Embryonic facial prominence (tissue), 1 donor: ENCODE measurements around the gene EMILIN2.

Experiments
- DNase-seq: peaks from one replicate; pipeline ENCODE4 v3.0.0-alpha.2; 2016; ENCODE audit errors: extremely low spot score

EMILIN2 gene

GRCh38 chr18:2878656-2879330 lies 32.0 kb downstream of the EMILIN2 start:
- no peak for DNase-seq

- DNase-seq = no peak
These were observed 33.1 kb downstream of the EMILIN2 start for GRCh38 chr18:2879889-2880288.

GRCh38 chr18:2880473-2880872 lies 33.7 kb downstream of the EMILIN2 start:
- no peak for DNase-seq

GRCh38 chr18:2881088-2881839 lies 34.5 kb downstream of the EMILIN2 start:
- no peak for DNase-seq

- no peak for DNase-seq
These were observed 35.0 kb downstream of the EMILIN2 start for GRCh38 chr18:2881840-2882195.

GRCh38 chr18:2882201-2882600 lies 35.4 kb downstream of the EMILIN2 start:
- no peak for DNase-seq

GRCh38 chr18:2883076-2883735 lies 36.4 kb downstream of the EMILIN2 start:
- DNase-seq = no peak

- no peak for DNase-seq
These were observed 38.0 kb downstream of the EMILIN2 start for GRCh38 chr18:2884706-2885285.

GRCh38 chr18:2887470-2887869 lies 40.7 kb downstream of the EMILIN2 start:
- no peak for DNase-seq

GRCh38 chr18:2889761-2890192 lies 43.0 kb downstream of the EMILIN2 start:
- DNase-seq = no peak

GRCh38 chr18:2890606-2891005 lies 43.8 kb downstream of the EMILIN2 start:
- no peak for DNase-seq

GRCh38 chr18:2891526-2892431 lies 45.0 kb downstream of the EMILIN2 start:
- no peak for DNase-seq

GRCh38 chr18:2893056-2893455 lies 46.2 kb downstream of the EMILIN2 start:
- no peak for DNase-seq

GRCh38 chr18:2893676-2894075 lies 46.9 kb downstream of the EMILIN2 start:
- DNase-seq = no peak

GRCh38 chr18:2894131-2894840 lies 47.5 kb downstream of the EMILIN2 start:
- DNase-seq = no peak

- no peak for DNase-seq
These were observed 48.1 kb downstream of the EMILIN2 start for GRCh38 chr18:2894841-2895370.

GRCh38 chr18:2895391-2895790 lies 48.6 kb downstream of the EMILIN2 start:
- no peak for DNase-seq

GRCh38 chr18:2896990-2897389 lies 50.2 kb downstream of the EMILIN2 start:
- no peak for DNase-seq

GRCh38 chr18:2897448-2898185 lies 50.8 kb downstream of the EMILIN2 start:
- no peak for DNase-seq

- DNase-seq = no peak
These were observed 51.4 kb downstream of the EMILIN2 start for GRCh38 chr18:2898186-2898640.
